ENCODE measurements around the gene ATG13.

- TF ChIP-seq YY1 (IDR thresholded peaks at IDR 0.05; ENCODE audit: insufficient read depth, insufficient read length) (no peak), ZNF274 (IDR thresholded peaks at IDR 0.05; ENCODE audit: low read depth, low read length) (no peak)
Measured at GRCh38 chr11:46594785-46595184, 22.6 kb upstream of the ATG13 start.

Data from NT2/D1 (cell line).